Activated CD8-positive, alpha-beta T cell treated with anti-CD3 and anti-CD28 coated beads, Interleukin-2, amount 10 ng/mL, durations not matched to agents 7 days and 5 days (primary cell): Measurements from ENCODE around the gene NELL1. TPM values are rescaled to one million over a fixed set of nuclear protein-coding genes. Genes with fewer than 3 reads are reported as not detected.
"Not testable (repeated sequence)": the region's sequence is repeated elsewhere in the genome, so short reads cannot be mapped to it uniquely, and the experiment has no call there.

ENCODE experiments used
- ATAC-seq: fragments of 150-1000 bp; cut with Tn5 transposase; one replicate; pipeline ENCODE4 v1.10.0; 2021; ENCODE audit warnings: moderate library complexity
- CTCF ChIA-PET: fragments of 350-600 bp; sonication (Branson Sonifier 250); formaldehyde crosslinking; loops from one replicate; lab custom pipeline; 2021; ENCODE audit warnings: antibody characterized with exemption; lab: Charles Lee
- POLR2A ChIA-PET: fragments of 350-600 bp; sonication (Branson Sonifier 250); formaldehyde crosslinking; loops from one replicate; lab custom pipeline; 2021; ENCODE audit warnings: antibody characterized with exemption; lab: Charles Lee
- DNase-seq: peaks from one replicate; pipeline ENCODE4 v3.0.0-alpha.2; 2020
- H3K27ac Mint-ChIP-seq: one replicate; pipeline ENCODE4 v1.8.0; 2021; ENCODE audit warnings: mild to moderate bottlenecking, mixed read lengths
- H3K27me3 Mint-ChIP-seq: one replicate; pipeline ENCODE4 v1.8.0; 2021; ENCODE audit warnings: low read depth, mixed read lengths
- H3K36me3 Mint-ChIP-seq: one replicate; pipeline ENCODE4 v1.8.0; 2021; ENCODE audit warnings: low read depth, mixed read lengths
- H3K4me1 Mint-ChIP-seq: one replicate; pipeline ENCODE4 v1.8.0; 2021; ENCODE audit warnings: low read depth, mixed read lengths
- H3K4me3 Mint-ChIP-seq: one replicate; pipeline ENCODE4 v1.8.0; 2021; ENCODE audit warnings: mild to moderate bottlenecking, mixed read lengths
- H3K9me3 Mint-ChIP-seq: one replicate; pipeline ENCODE4 v1.8.0; 2022; ENCODE audit warnings: mixed read lengths; ENCODE audit not compliant: insufficient read depth
- total RNA-seq, 2 experiments: library from RNA; stranded (reverse); gene quantifications; one replicate each; pipeline ENCODE4 v1.2.3, GENCODE V29; 2021

NELL1 gene
- total RNA-seq, 2 experiments from 2014 or later = not detected

GRCh38 chr11:21262992-21263391 lies 593.6 kb downstream of the NELL1 start:
- ChIA-PET POLR2A (no interaction called here), CTCF (no interaction called here)
- no peak for DNase-seq
- Mint-ChIP-seq H3K27me3 (no peaks in the 10 kb centered on the region), H3K36me3 (no peaks in the 10 kb centered on the region), H3K9me3 (no peaks in the 10 kb centered on the region), H3K4me3 (no peak overlapping the region), H3K27ac (no peak overlapping the region), H3K4me1 (no peaks in the 10 kb centered on the region)
- no peak for ATAC-seq

DNA sequence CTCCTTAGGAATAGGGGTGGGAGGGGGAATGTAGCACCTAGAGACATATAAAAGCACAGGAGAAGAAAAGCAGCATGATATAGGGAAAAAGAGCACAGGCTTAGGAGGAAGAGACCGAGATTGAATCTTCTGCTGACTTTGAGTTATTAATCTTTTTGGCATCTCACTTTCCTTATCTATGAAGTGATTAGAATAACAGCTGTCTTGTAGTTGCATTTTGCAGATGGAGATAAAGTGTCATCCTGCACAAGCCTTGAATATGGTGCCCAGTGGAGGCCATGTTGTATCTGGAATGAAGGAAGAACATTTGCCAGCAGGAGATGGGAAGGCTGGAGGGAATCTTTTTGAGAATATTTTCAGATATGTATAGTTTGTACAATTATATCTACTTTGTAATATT lies 594.7 kb downstream of the NELL1 start:
- Mint-ChIP-seq H3K27me3 (no peaks in the 10 kb centered on the region), H3K27ac (no peak overlapping the region), H3K4me3 (no peak overlapping the region), H3K36me3 (no peaks in the 10 kb centered on the region), H3K4me1 (no peaks in the 10 kb centered on the region), H3K9me3 (no peaks in the 10 kb centered on the region)
- ChIA-PET POLR2A (no interaction called here), CTCF (no interaction called here)
- no peak for DNase-seq
- ATAC-seq = no peak

DNA sequence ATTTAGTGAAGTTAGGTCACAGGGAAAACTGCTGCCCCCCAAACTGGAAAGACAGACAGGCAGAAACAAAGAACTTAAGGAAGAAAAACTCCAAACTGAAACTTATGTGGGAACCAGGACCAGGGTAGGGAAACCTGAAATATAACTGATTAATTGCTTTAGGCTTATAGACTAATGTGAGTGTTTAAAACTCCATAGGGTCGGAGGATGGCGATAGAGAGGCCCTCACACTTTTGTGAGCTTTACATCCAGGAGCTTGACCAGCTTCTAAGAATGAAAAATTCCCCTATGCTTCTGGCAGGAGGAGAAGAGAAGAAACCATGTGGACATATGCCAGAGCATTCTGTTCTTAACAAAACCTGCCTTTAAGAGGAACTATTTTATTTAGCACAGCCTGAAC lies 598.6 kb downstream of the NELL1 start:
- ATAC-seq = no peak
- no peaks in the 10 kb centered on the region for H3K27me3 Mint-ChIP-seq
- H3K4me1 Mint-ChIP-seq = no peaks in the 10 kb centered on the region
- H3K36me3 Mint-ChIP-seq = no peaks in the 10 kb centered on the region
- H3K27ac Mint-ChIP-seq = no peak overlapping the region
- no peak overlapping the region for H3K4me3 Mint-ChIP-seq
- DNase-seq = no peak
- CTCF ChIA-PET = no interaction called here
- POLR2A ChIA-PET = no interaction called here
- H3K9me3 Mint-ChIP-seq = no peaks in the 10 kb centered on the region

DNA sequence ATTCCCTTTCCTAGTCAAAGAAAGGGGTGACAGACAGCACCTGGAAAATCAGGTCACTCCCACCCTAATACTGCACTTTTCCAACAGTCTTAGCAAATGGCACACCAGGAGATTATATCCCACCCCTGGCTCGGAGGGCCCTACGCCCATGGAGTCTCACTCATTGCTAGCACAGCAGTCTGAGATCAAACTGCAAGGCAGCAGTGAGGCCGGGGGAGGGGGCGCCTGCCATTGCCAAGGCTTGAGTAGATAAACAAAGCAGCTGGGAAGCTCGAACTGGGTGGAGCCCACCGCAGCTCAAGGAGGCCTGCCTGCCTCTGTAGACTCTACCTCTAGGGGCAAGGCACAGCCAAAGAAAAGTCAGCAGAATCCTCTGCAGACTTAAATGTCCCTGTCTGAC lies 602.8 kb downstream of the NELL1 start:
- CTCF ChIA-PET, H3K27me3 Mint-ChIP-seq, H3K4me1 Mint-ChIP-seq, H3K9me3 Mint-ChIP-seq, ATAC-seq, H3K27ac Mint-ChIP-seq, H3K4me3 Mint-ChIP-seq, POLR2A ChIA-PET, DNase-seq, H3K36me3 Mint-ChIP-seq: not testable (repeated sequence)

GRCh38 chr11:21278840-21279239 lies 609.5 kb downstream of the NELL1 start:
- Mint-ChIP-seq H3K4me3 (no peak overlapping the region), H3K27ac (no peak overlapping the region), H3K9me3 (peaks cover 25% of the 10 kb centered on the region), H3K4me1 (no peaks in the 10 kb centered on the region), H3K36me3 (no peaks in the 10 kb centered on the region), H3K27me3 (no peaks in the 10 kb centered on the region)
- ChIA-PET CTCF (no interaction called here), POLR2A (no interaction called here)
- ATAC-seq (no peak), DNase-seq (no peak)

- Mint-ChIP-seq H3K27me3 (no peaks in the 10 kb centered on the region), H3K36me3 (no peaks in the 10 kb centered on the region), H3K4me1 (no peaks in the 10 kb centered on the region), H3K27ac (no peak overlapping the region), H3K4me3 (no peak overlapping the region), H3K9me3 (peaks cover 20% of the 10 kb centered on the region)
- ATAC-seq (no peak), DNase-seq (no peak)
- POLR2A ChIA-PET = no interaction called here
- CTCF ChIA-PET = no interaction called here
These were observed 615.7 kb downstream of the NELL1 start for GRCh38 chr11:21285104-21285503.

DNA sequence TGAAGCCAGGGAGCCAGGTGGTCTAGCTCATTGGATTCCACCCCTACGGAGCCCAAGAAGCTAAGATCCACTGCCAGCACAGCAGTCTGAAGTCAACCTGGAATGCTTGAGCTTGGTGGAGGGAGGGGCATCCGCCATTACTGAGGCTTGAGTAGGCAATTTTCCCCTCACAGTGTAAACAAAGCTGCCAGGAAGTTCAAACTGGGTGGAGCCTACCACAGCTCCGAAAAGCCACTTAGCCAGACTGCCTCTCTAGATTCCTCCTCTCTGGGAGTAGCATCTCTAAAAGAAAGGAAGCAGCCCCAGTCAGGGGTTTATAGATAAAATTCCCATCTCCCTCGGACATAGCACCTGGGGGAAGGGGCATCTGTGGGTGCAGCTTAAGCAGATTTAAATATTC lies 620.3 kb downstream of the NELL1 start:
- Mint-ChIP-seq H3K27me3 (no peaks in the 10 kb centered on the region), H3K4me3 (no peak overlapping the region), H3K4me1 (no peaks in the 10 kb centered on the region), H3K27ac (no peak overlapping the region), H3K36me3 (no peaks in the 10 kb centered on the region), H3K9me3 (peaks cover 18% of the 10 kb centered on the region)
- no peak for ATAC-seq
- POLR2A ChIA-PET = no interaction called here
- no peak for DNase-seq
- CTCF ChIA-PET = no interaction called here

DNA sequence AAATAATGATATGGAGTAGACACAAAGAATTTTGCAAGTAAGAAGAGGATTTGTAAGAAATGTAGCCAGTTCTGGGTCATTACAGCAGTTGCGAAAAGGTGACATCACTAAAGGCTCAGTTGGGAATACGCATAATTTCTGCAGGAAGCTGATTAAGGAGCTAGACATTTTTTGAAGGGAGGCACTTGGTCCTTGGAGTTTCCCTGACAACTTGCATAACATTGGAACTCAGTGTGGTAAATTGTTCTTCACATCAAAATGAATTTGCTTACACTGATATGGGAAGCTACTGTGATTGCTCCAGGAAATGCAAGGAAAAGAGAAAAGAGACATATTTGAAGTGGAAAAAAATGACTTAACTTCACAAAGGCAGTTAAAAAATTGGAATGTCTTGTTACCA lies 626.1 kb downstream of the NELL1 start:
- Mint-ChIP-seq H3K4me3 (no peak overlapping the region), H3K27ac (no peak overlapping the region), H3K9me3 (peaks cover 14% of the 10 kb centered on the region), H3K36me3 (no peaks in the 10 kb centered on the region), H3K27me3 (no peaks in the 10 kb centered on the region), H3K4me1 (no peaks in the 10 kb centered on the region)
- DNase-seq (no peak), ATAC-seq (no peak)
- ChIA-PET POLR2A (no interaction called here), CTCF (no interaction called here)

DNA sequence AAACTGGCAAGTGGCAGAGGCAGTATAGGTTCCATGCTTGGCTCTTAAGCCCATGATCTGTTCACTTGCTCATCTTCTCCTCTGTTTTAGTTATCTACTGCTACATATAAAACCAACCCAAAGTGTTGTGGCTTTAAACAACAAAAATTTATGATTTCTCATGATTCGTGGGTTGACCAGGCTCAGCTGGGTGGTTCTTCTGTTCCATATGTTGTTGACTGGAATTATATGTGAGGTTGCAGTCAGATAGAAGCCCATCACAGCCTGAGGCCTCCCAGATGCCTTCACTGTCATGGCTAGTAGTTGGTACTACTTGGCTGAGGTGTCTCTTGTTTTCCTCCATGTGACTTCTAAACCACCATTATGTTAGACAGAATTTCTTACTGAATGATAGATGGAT lies 632.6 kb downstream of the NELL1 start:
- ChIA-PET POLR2A (no interaction called here), CTCF (no interaction called here)
- H3K4me3 Mint-ChIP-seq = no peak overlapping the region
- H3K27ac Mint-ChIP-seq = no peak overlapping the region
- ATAC-seq = no peak
- DNase-seq = no peak
- H3K9me3 Mint-ChIP-seq = no peaks in the 10 kb centered on the region
- H3K4me1 Mint-ChIP-seq = no peaks in the 10 kb centered on the region
- H3K36me3 Mint-ChIP-seq = no peaks in the 10 kb centered on the region
- no peaks in the 10 kb centered on the region for H3K27me3 Mint-ChIP-seq

DNA sequence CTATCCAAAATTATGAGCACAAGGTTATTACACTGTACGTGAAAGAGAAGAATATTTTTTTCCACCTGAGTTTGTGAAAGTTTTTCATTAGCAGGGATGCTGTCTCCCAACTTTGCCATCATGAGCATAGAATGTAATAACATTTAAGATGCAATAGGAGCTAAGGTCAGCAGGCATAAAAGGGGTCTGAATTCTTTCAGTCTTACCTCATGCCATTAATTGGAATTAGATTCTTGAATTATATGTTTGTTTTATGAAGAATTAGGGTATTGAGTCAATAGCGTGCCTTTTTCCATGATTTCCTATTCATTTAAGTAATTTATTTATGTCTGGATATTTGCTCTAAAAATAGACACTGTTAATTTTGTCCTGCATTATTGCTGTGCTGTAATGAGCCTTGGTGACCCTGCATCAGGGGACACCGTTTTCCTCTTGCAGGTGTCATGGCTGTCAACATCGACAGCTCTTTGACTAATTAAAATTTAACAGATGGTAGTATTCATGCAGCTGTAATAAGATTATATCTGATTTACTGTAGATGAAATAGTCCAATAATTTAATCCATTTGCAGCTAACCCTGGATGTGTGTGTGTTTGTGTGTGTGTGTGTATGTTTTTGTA lies 637.5 kb downstream of the NELL1 start:
- no peaks in the 10 kb centered on the region for H3K36me3 Mint-ChIP-seq
- no peaks in the 10 kb centered on the region for H3K4me1 Mint-ChIP-seq
- no peaks in the 10 kb centered on the region for H3K27me3 Mint-ChIP-seq
- CTCF ChIA-PET = no interaction called here
- POLR2A ChIA-PET = no interaction called here
- H3K27ac Mint-ChIP-seq = no peak overlapping the region
- H3K4me3 Mint-ChIP-seq = no peak overlapping the region
- ATAC-seq (no peak), DNase-seq (no peak)
- H3K9me3 Mint-ChIP-seq = no peaks in the 10 kb centered on the region

GRCh38 chr11:21307874-21308273 lies 638.5 kb downstream of the NELL1 start:
- Mint-ChIP-seq H3K36me3 (no peaks in the 10 kb centered on the region), H3K27me3 (no peaks in the 10 kb centered on the region), H3K4me1 (no peaks in the 10 kb centered on the region), H3K4me3 (no peak overlapping the region), H3K27ac (no peak overlapping the region), H3K9me3 (no peaks in the 10 kb centered on the region)
- DNase-seq (no peak), ATAC-seq (no peak)
- ChIA-PET CTCF (no interaction called here), POLR2A (no interaction called here)

DNA sequence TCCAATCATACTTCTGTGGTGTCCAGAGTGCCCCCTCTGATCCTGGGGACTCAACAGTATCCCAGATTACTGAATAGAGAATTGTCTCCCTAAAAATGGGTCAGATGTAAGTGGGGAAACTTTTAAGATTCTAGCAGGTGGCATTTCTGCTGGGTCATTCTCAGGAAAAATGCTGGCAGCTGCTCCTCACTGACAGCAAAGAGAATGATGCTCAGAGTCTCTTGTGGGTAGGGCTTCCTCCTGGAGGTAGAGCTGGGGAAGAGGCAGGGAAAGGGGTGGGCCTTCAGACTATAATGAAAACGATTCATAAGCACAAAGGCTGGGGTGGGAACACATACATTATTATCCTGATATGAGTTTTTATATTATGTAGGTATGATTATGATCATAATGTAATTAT lies 647.2 kb downstream of the NELL1 start:
- no peaks in the 10 kb centered on the region for H3K9me3 Mint-ChIP-seq

DNA sequence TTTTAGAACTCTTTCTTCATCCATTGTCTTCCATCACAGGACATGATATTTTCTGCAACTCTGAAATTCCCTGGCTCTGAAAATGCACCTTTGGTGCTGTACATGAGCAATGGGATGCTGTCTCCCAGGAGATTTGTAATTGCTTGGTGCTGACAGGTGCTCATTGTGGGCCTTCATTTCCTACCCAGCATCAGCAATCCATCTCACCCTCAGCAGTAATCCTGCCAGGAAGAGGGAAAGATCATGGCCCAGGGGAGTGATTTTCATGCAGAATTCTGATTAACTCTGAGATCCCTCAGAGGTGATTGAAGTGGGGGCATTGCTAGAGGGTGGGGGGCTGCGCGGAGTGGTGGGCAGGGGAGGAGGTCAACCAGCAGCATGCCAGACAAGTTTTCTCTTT lies 651.7 kb downstream of the NELL1 start:
- DNase-seq (no peak), ATAC-seq (no peak)
- Mint-ChIP-seq H3K4me1 (no peaks in the 10 kb centered on the region), H3K4me3 (no peak overlapping the region), H3K36me3 (no peaks in the 10 kb centered on the region), H3K27ac (no peak overlapping the region), H3K9me3 (no peaks in the 10 kb centered on the region), H3K27me3 (no peaks in the 10 kb centered on the region)
- ChIA-PET POLR2A (no interaction called here), CTCF (no interaction called here)

More for the DNA sequence above, 647.2 kb downstream of the NELL1 start:
- no peaks in the 10 kb centered on the region for H3K36me3 Mint-ChIP-seq
- no peak overlapping the region for H3K27ac Mint-ChIP-seq
- no peaks in the 10 kb centered on the region for H3K27me3 Mint-ChIP-seq
- CTCF ChIA-PET = no interaction called here
- ATAC-seq (no peak), DNase-seq (no peak)
- POLR2A ChIA-PET = no interaction called here
- H3K4me1 Mint-ChIP-seq = no peaks in the 10 kb centered on the region
- no peak overlapping the region for H3K4me3 Mint-ChIP-seq
